HCT116 (cell line): Measurements from ENCODE around the gene ESPN. TPM values are rescaled to one million over a fixed set of nuclear protein-coding genes. Genes with fewer than 3 reads are reported as not detected.

ENCODE experiments used
- ATAC-seq: fragments of 200-7000 bp; cut with Tn5 transposase; 2 replicates; pipeline ENCODE4 v1.9.1; 2020; ENCODE audit warnings: mild to moderate bottlenecking, moderate library complexity
- BruUV-seq: library from RNA; stranded (reverse); fragments of 400-500 nt; replicated peaks from 2 replicates; lab custom pipeline; 2021; lab: Mats Ljungman, UMichigan
- CTCF ChIA-PET: fragments of 300-600 bp; sonication (Branson Sonifier 250); formaldehyde crosslinking; loops from one replicate; lab custom pipeline; 2021; ENCODE audit warnings: antibody characterized with exemption; lab: Charles Lee
- POLR2A ChIA-PET: fragments of 300-600, 350-600 bp; sonication (Branson Sonifier 250); formaldehyde crosslinking; loops from one replicate; lab custom pipeline; 2021; ENCODE audit warnings: antibody characterized with exemption; lab: Charles Lee
- RAD21 ChIA-PET, 2 experiments: fragments of 300-600 bp; sonication (Branson Sonifier 250); formaldehyde crosslinking; loops; one replicate each; lab custom pipeline; 2023; ENCODE audit warnings: low total read pairs in 2 of 2; ENCODE audit not compliant: uncharacterized antibody in 2 of 2, unreplicated experiment in 2 of 2, low non-redundant PET in 1 of 2; lab: Charles Lee
- DNase-seq: peaks from one replicate; pipeline ENCODE4 v3.0.0-alpha.2; 2010; ENCODE audit warnings: low read depth, low spot score
- H2AFZ ChIP-seq: fragments of 200-600 bp; shearing (Covaris generic), sonication (generic); 2 replicates; pipeline ENCODE4 v1.6.1; 2017; ENCODE audit warnings: low read depth, mixed run types, mixed read lengths, antibody characterized with exemption, low read length; ENCODE audit not compliant: poor library complexity, severe bottlenecking
- H3K27ac ChIP-seq: 2 replicates; pipeline ENCODE4 v1.5.1; 2012; ENCODE audit warnings: low read depth, low read length
- H3K27me3 ChIP-seq: fragments of 200-600 bp; sonication (generic); 2 replicates; pipeline ENCODE4 v1.6.1; 2016; ENCODE audit warnings: mixed run types, low read length, mixed read lengths; ENCODE audit not compliant: insufficient read depth
- H3K36me3 ChIP-seq, 2 experiments: fragments of 200-500 bp in 1 of 2; fragments of 200-600 bp in 1 of 2; sonication (Bioruptor generic) in 1 of 2; sonication (generic) in 1 of 2; 2 replicates each; pipeline versions ENCODE4 v1.5.1 to v1.6.1; 2014 to 2016; ENCODE audit warnings: low read length in 2 of 2, inconsistent platforms in 1 of 2, mixed read lengths in 1 of 2, mixed run types in 1 of 2; ENCODE audit not compliant: insufficient read depth in 2 of 2, control insufficient read depth in 1 of 2
- H3K4me1 ChIP-seq, 2 experiments: fragments of 200-600 bp in 1 of 2; sonication (generic) in 1 of 2; 2 replicates each; pipeline versions ENCODE4 v1.5.1 to v1.6.1; 2012 to 2017; ENCODE audit warnings: low read length in 2 of 2, inconsistent platforms in 1 of 2, mild to moderate bottlenecking in 1 of 2, mixed read lengths in 1 of 2, mixed run types in 1 of 2, moderate library complexity in 1 of 2; ENCODE audit not compliant: insufficient read depth in 2 of 2, control insufficient read depth in 1 of 2
- H3K4me2 ChIP-seq: fragments of 200-600 bp; sonication (generic); 2 replicates; pipeline ENCODE4 v1.6.1; 2017; ENCODE audit warnings: mixed run types, low read length, mixed read lengths
- H3K4me3 ChIP-seq, 2 experiments: fragments of 200-600 bp in 1 of 2; sonication (generic) in 1 of 2; replicated peaks in 1 of 2; 2 replicates each; pipeline ENCODE4 v1.5.1; 2011 to 2016; ENCODE audit warnings: low read length in 2 of 2, control low read depth in 1 of 2, low read depth in 1 of 2, mild to moderate bottlenecking in 1 of 2, mixed read lengths in 1 of 2, mixed run types in 1 of 2
- H3K79me2 ChIP-seq: fragments of 200-600 bp; sonication (generic); 2 replicates; pipeline ENCODE4 v1.6.1; 2017; ENCODE audit warnings: mild to moderate bottlenecking, mixed run types, low read length, moderate library complexity, mixed read lengths; ENCODE audit not compliant: insufficient read depth
- H3K9ac ChIP-seq: fragments of 200-600 bp; sonication (generic); 2 replicates; pipeline ENCODE4 v1.6.1; 2016; ENCODE audit warnings: low read length, mixed read lengths
- H3K9me2 ChIP-seq: fragments of 200-600 bp; sonication (generic), shearing (Covaris generic); 2 replicates; pipeline ENCODE4 v1.6.1; 2017; ENCODE audit warnings: mixed run types, mild to moderate bottlenecking, moderate library complexity; ENCODE audit not compliant: insufficient read depth
- H3K9me3 ChIP-seq, 2 experiments: fragments of 200-500 bp in 1 of 2; fragments of 200-600 bp in 1 of 2; sonication (Bioruptor generic) in 1 of 2; sonication (generic) in 1 of 2; 2 replicates each; pipeline ENCODE4 v1.6.1; 2014 to 2017; ENCODE audit warnings: low read length in 2 of 2, mixed read lengths in 2 of 2, inconsistent platforms in 1 of 2, low read depth in 1 of 2, mild to moderate bottlenecking in 1 of 2, mixed run types in 1 of 2, moderate library complexity in 1 of 2; ENCODE audit not compliant: control insufficient read depth in 1 of 2, insufficient read depth in 1 of 2
- H4K20me1 ChIP-seq: fragments of 200-600 bp; sonication (generic), shearing (Covaris generic); 2 replicates; pipeline ENCODE4 v1.6.1; 2017; ENCODE audit warnings: mixed run types, mild to moderate bottlenecking, moderate library complexity; ENCODE audit not compliant: insufficient read depth
- CBX3 ChIP-seq: IDR thresholded peaks from 2 replicates; pipeline ENCODE4 v1.6.1; 2012; ENCODE audit warnings: low read depth
- CEBPB ChIP-seq: IDR thresholded peaks from 2 replicates; pipeline ENCODE4 v1.6.1; 2012; ENCODE audit warnings: low read depth
- EGR1 ChIP-seq: IDR thresholded peaks from 2 replicates; pipeline ENCODE4 v1.6.1; 2012; ENCODE audit warnings: low read depth
- ELF1 ChIP-seq: IDR thresholded peaks from 2 replicates; pipeline ENCODE4 v1.6.1; 2012; ENCODE audit warnings: low read depth, borderline replicate concordance
- EZH2 ChIP-seq: fragments of 200-600 bp; sonication (generic); IDR thresholded peaks from 2 replicates; pipeline ENCODE4 v1.6.1; 2017; ENCODE audit warnings: antibody characterized with exemption, mixed run types
- EZH2phosphoT487 ChIP-seq: fragments of 200-600 bp; IDR thresholded peaks from 2 replicates; pipeline ENCODE4 v1.6.1; 2018; ENCODE audit warnings: antibody characterized with exemption, borderline replicate concordance
- FOSL1 ChIP-seq: IDR thresholded peaks from 2 replicates; pipeline ENCODE4 v1.6.1; 2012; ENCODE audit warnings: low read depth
- POLR2A ChIP-seq: IDR thresholded peaks from 2 replicates; pipeline ENCODE4 v1.7.0; 2011; ENCODE audit warnings: borderline replicate concordance; ENCODE audit not compliant: insufficient read depth, insufficient read length; ENCODE audit errors: extremely low read depth
- RAD21 ChIP-seq: IDR thresholded peaks from 2 replicates; pipeline ENCODE4 v1.6.1; 2012; ENCODE audit warnings: low read depth, mild to moderate bottlenecking
- SIN3A ChIP-seq: IDR thresholded peaks from 2 replicates; pipeline ENCODE4 v1.6.1; 2012; ENCODE audit warnings: low read depth
- SP1 ChIP-seq: IDR thresholded peaks from 2 replicates; pipeline ENCODE4 v1.6.1; 2012; ENCODE audit warnings: low read depth
- YY1 ChIP-seq: IDR thresholded peaks from 2 replicates; pipeline ENCODE4 v1.6.1; 2011; ENCODE audit warnings: low read length, low read depth, moderate library complexity, mild to moderate bottlenecking; ENCODE audit not compliant: insufficient replicate concordance; ENCODE audit errors: extremely low read depth
- ZBTB33 ChIP-seq: IDR thresholded peaks from 2 replicates; pipeline ENCODE4 v1.6.1; 2011; ENCODE audit warnings: mild to moderate bottlenecking, low read length, moderate library complexity; ENCODE audit not compliant: insufficient replicate concordance; ENCODE audit errors: extremely low read depth
- ZFX ChIP-seq: fragments of 450-650 bp; IDR thresholded peaks from 2 replicates; pipeline ENCODE4 v1.6.1; 2017
- ZNF274 ChIP-seq: fragments of 200-500 bp; sonication (Bioruptor generic); IDR thresholded peaks from 2 replicates; pipeline ENCODE4 v1.6.1; 2014; ENCODE audit warnings: mild to moderate bottlenecking, low read depth, low read length, inconsistent platforms
- intact Hi-C: fragments of 100-400 bp; cut with micrococcal nuclease; formaldehyde crosslinking; loops from 2 replicates; pipeline ENCODE4 v1.10.0; 2022
- total RNA-seq: library from RNA; stranded (reverse); gene quantifications from one replicate; pipeline ENCODE4 v1.2.1, GENCODE V29; 2021; ENCODE audit not compliant: unreplicated experiment
- TF ChIP-seq, protein P1 (sequence below): IDR thresholded peaks from 2 replicates; pipeline ENCODE4 v1.6.1; 2012
- TF ChIP-seq, protein P2 (sequence below): IDR thresholded peaks from 2 replicates; pipeline ENCODE4 v1.6.1; 2012

The ESPN gene
- total RNA-seq, 1 experiment from 2014 or later: 114 TPM

DNA sequence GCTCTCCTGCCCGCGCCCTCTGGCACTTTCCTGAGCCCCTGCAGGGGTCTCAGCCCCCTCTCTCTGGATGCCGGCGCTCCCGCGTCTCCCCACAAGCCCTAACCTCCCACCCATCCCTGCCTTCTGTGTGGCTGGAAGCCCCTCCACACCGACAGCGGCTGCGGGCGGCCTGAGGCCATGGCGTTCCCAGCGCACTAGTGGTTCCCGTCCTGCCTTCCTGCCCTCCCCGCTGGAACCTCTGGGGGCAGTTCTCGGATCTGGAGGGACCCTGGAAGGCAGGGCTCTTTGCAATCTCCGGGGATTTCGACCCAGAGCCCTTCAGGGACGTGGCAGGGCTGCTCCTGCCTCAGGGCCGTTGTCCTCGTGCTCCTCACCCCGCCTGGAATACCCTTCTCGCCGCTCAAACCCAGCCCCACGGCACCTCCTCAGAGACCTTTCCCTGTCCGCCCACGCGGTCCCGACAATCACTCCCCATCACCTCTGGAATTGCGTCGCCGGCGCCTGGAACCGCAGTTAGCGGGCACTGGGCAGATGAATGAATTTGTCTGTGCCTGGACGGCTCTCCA lies 493 bp upstream of the ESPN start:
- intact Hi-C loops: loop anchor here (1.0 kb wide), 1 partner anchor 14 kb away; no protein-coding TSS in a partner anchor
- Histone ChIP-seq H3K4me2 (peak overlapping the region; percentile 83), H3K9ac (peak overlapping the region; percentile 73), H3K9me2 (no peaks in the 10 kb centered on the region)
- DNase-seq: no peak
- TF ChIP-seq, protein P1, sequence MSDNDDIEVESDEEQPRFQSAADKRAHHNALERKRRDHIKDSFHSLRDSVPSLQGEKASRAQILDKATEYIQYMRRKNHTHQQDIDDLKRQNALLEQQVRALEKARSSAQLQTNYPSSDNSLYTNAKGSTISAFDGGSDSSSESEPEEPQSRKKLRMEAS: no peak
- TF ChIP-seq CBX3: no peak
- TF ChIP-seq SP1: no peak
- TF ChIP-seq, all 23 proteins: peak for 0
- Histone ChIP-seq H3K36me3 (no peaks in the 10 kb centered on the region), H3K9me3 (no peaks in the 10 kb centered on the region), H3K27ac (peak overlapping the region; percentile 37), H2AFZ (peak overlapping the region; percentile 3), H3K4me1 (peaks cover 63 to 84% of the 10 kb centered on the region in 2 experiments), H3K79me2 (peaks cover 11% of the 10 kb centered on the region; the same call in 1 of the 2 replicates), H4K20me1 (no peaks in the 10 kb centered on the region), H3K27me3 (no peaks in the 10 kb centered on the region), H3K4me3 (peak overlapping the region; percentile 62 to 76)
- ATAC-seq: peak; percentile 7; the same call in 1 of the 2 replicates
- no TSS peak for BruUV-seq
- ChIA-PET POLR2A (interaction anchor here (0.6 to 2.2 kb wide), 5 partner anchors 10 to 1489 kb away, joined by 3 to 13 read pairs (median 7); partner anchors contain the start of gene PLEKHG5), RAD21 (interaction anchor here (1.4 to 1.6 kb wide), 3 partner anchors 14 to 17 kb away, joined by 4 to 11 read pairs (median 9); no protein-coding TSS in a partner anchor), CTCF (interaction anchor here (0.7 to 3.5 kb wide), 22 partner anchors 10 to 222 kb away, joined by 3 to 105 read pairs (median 5); partner anchors contain the start of genes ACOT7, ICMT and PLEKHG5)

DNA sequence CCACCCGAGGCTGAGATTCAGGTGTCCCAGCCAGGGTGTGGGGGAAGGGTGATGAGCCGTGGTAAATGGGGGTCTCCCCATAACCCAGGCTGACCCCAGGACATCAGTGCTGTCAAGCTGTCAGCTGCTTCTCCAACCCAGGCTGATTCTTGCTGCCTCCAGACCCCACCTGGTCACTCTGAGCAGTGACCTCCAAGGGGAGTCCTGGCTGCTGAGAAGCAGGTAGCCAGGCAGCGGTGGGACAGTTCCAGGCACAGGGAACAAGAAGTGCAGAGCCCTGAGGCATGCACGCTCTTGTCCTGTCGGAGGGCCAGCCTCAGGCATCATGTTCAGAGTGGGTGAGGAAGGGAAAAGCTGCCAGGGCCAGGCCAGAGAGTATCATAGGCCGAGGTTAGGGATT lies 1.1 kb downstream of the ESPN start:
- CTCF ChIA-PET: interaction anchor here (1.4 to 2.7 kb wide), 3 partner anchors 12 to 14 kb away, joined by 5 to 19 read pairs (median 8); no protein-coding TSS in a partner anchor
- POLR2A ChIA-PET: interaction anchor here (0.7 to 0.9 kb wide), 2 partner anchors 12 to 15 kb away, joined by 3 to 4 read pairs; no protein-coding TSS in a partner anchor
- Histone ChIP-seq H3K9me3 (no peaks in the 10 kb centered on the region), H3K9ac (peak overlapping the region; percentile 73), H3K4me2 (peak overlapping the region; percentile 83), H3K27me3 (no peaks in the 10 kb centered on the region), H3K9me2 (no peaks in the 10 kb centered on the region), H3K4me3 (peak overlapping the region; percentile 62 to 76), H2AFZ (no peak overlapping the region), H3K4me1 (peaks cover 54 to 79% of the 10 kb centered on the region in 2 experiments), H3K27ac (peak overlapping the region; percentile 81; the same call in 1 of the 2 replicates), H3K36me3 (no peaks in the 10 kb centered on the region), H4K20me1 (no peaks in the 10 kb centered on the region), H3K79me2 (peaks cover 11% of the 10 kb centered on the region; the same call in 1 of the 2 replicates)
- no peak for DNase-seq
- RAD21 ChIA-PET: no interaction called here
- BruUV-seq: TSS peak; percentile 47
- intact Hi-C loops: no loop called here
- ATAC-seq: no peak
- no peak for TF ChIP-seq EGR1
- TF ChIP-seq ELF1: no peak
- no peak for TF ChIP-seq FOSL1
- no peak for TF ChIP-seq RAD21
- no peak for TF ChIP-seq EZH2phosphoT487
- no peak for TF ChIP-seq POLR2A
- TF ChIP-seq SIN3A: no peak
- no peak for TF ChIP-seq SP1
- no peak for TF ChIP-seq CBX3
- no peak for TF ChIP-seq CEBPB
- TF ChIP-seq EZH2: no peak
- no peak for TF ChIP-seq ZBTB33
- TF ChIP-seq ZNF274: no peak
- TF ChIP-seq YY1: no peak
- no peak for TF ChIP-seq ZFX
- TF ChIP-seq, protein P1: no peak
- TF ChIP-seq, protein P2, sequence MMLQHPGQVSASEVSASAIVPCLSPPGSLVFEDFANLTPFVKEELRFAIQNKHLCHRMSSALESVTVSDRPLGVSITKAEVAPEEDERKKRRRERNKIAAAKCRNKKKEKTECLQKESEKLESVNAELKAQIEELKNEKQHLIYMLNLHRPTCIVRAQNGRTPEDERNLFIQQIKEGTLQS: no peak
